H1 (cell line): ENCODE results near the gene CFAP65. TPM values are rescaled to one million over a fixed set of nuclear protein-coding genes. Genes with fewer than 3 reads are reported as not detected.

Experiments used
- CTCF ChIA-PET: fragments of 300-600 bp; sonication (Branson Sonifier 250); formaldehyde crosslinking; loops from one replicate; lab custom pipeline; 2021; ENCODE audit not compliant: partially characterized antibody; lab: Charles Lee
- POLR2A ChIA-PET: fragments of 300-600 bp; sonication (Branson Sonifier 250); formaldehyde crosslinking; loops from one replicate; lab custom pipeline; 2021; ENCODE audit warnings: inconsistent platforms; ENCODE audit not compliant: partially characterized antibody; lab: Charles Lee
- DNase-seq, 2 experiments: peaks; one replicate each; pipeline versions ENCODE4 v3.0.0 to v3.0.0-alpha.2; 2010 to 2022; ENCODE audit warnings: low spot score in 2 of 2, low read depth in 1 of 2, mixed read lengths in 1 of 2
- FAIRE-seq: peaks from 2 replicates; lab custom pipeline; 2011; peaks lifted over from hg19 to GRCh38; lab: Jason Lieb, UNC
- H2AFZ ChIP-seq: 2 replicates; pipeline ENCODE4 v1.8.1; 2012; ENCODE audit warnings: low read length, inconsistent platforms
- H2AK5ac ChIP-seq: 2 replicates; pipeline ENCODE4 v1.6.1; 2013; ENCODE audit warnings: low read depth, low read length
- H2BK120ac ChIP-seq: replicated peaks from 2 replicates; pipeline ENCODE3; 2013; ENCODE audit warnings: low read depth, low read length, inconsistent platforms
- H2BK12ac ChIP-seq: 2 replicates; pipeline ENCODE4 v1.6.1; 2013; ENCODE audit warnings: low read depth, low read length
- H2BK15ac ChIP-seq: 2 replicates; pipeline ENCODE4 v1.6.1; 2013; ENCODE audit warnings: low read length
- H2BK20ac ChIP-seq: 2 replicates; pipeline ENCODE4 v1.6.1; 2013; ENCODE audit warnings: low read length
- H2BK5ac ChIP-seq: 2 replicates; pipeline ENCODE4 v1.6.1; 2013; ENCODE audit warnings: low read depth, low read length
- H3K14ac ChIP-seq: 2 replicates; pipeline ENCODE4 v1.6.1; 2013; ENCODE audit warnings: inconsistent platforms; ENCODE audit not compliant: insufficient read length
- H3K18ac ChIP-seq: 2 replicates; pipeline ENCODE4 v1.6.1; 2013; ENCODE audit warnings: low read length; ENCODE audit errors: extremely low read depth
- H3K23ac ChIP-seq: 2 replicates; pipeline ENCODE4 v1.6.1; 2013; ENCODE audit warnings: inconsistent platforms; ENCODE audit not compliant: insufficient read length
- H3K23me2 ChIP-seq: 2 replicates; pipeline ENCODE4 v1.6.1; 2013; ENCODE audit warnings: low read depth, low read length
- H3K27ac ChIP-seq: 2 replicates; pipeline ENCODE4 v1.6.1; 2011; ENCODE audit warnings: low read depth, low read length, inconsistent platforms
- H3K27me3 ChIP-seq, 4 experiments: replicated peaks in 1 of 4; 1 replicate in 1 of 4; 2 replicates in 3 of 4; pipeline versions ENCODE4 v1.6.1 to v1.8.1; 2011 to 2013; ENCODE audit warnings: low read length in 3 of 4, mild to moderate bottlenecking in 3 of 4, inconsistent platforms in 2 of 4, mixed read lengths in 2 of 4, moderate library complexity in 1 of 4; ENCODE audit not compliant: control insufficient read depth in 3 of 4, insufficient read depth in 3 of 4; ENCODE audit errors: extremely low read depth in 1 of 4
- H3K36me3 ChIP-seq, 4 experiments: 2 replicates each; pipeline versions ENCODE4 v1.6.1 to v1.8.1; 2011 to 2013; ENCODE audit warnings: mild to moderate bottlenecking in 4 of 4, low read length in 3 of 4, moderate library complexity in 2 of 4, control low read depth in 1 of 4, inconsistent platforms in 1 of 4; ENCODE audit not compliant: insufficient read depth in 4 of 4, control insufficient read depth in 2 of 4
- H3K4ac ChIP-seq: replicated peaks from 2 replicates; pipeline ENCODE3; 2013; ENCODE audit warnings: low read length, low read depth, mixed read lengths, inconsistent platforms; ENCODE audit not compliant: insufficient read length
- H3K4me1 ChIP-seq, 4 experiments: replicated peaks in 1 of 4; 1 replicate in 1 of 4; 2 replicates in 3 of 4; pipeline versions ENCODE4 v1.6.1 to v1.8.1; 2011 to 2013; ENCODE audit warnings: low read length in 3 of 4, inconsistent platforms in 2 of 4, mixed read lengths in 1 of 4; ENCODE audit not compliant: insufficient read depth in 4 of 4, control insufficient read depth in 3 of 4
- H3K4me2 ChIP-seq, 2 experiments: 2 replicates each; pipeline versions ENCODE4 v1.6.1 to v1.8.1; 2011 to 2013; ENCODE audit warnings: low read depth in 2 of 2, low read length in 2 of 2, control low read depth in 1 of 2, inconsistent platforms in 1 of 2, mild to moderate bottlenecking in 1 of 2; ENCODE audit not compliant: insufficient read depth in 1 of 2
- H3K4me3 ChIP-seq, 4 experiments: fragments of 200-600, 300-600 bp in 1 of 4; sonication (generic), shearing (Covaris generic), sonication (Bioruptor Twin) in 1 of 4; 2 replicates each; pipeline versions ENCODE4 v1.5.1 to v1.8.1; 2011 to 2016; ENCODE audit warnings: low read length in 4 of 4, low read depth in 3 of 4, control low read depth in 2 of 4, inconsistent platforms in 2 of 4, mild to moderate bottlenecking in 2 of 4, mixed read lengths in 1 of 4, moderate library complexity in 1 of 4; ENCODE audit not compliant: insufficient read depth in 2 of 4; ENCODE audit errors: extremely low read depth in 1 of 4
- H3K56ac ChIP-seq: replicated peaks from 2 replicates; pipeline ENCODE3; 2013; ENCODE audit warnings: low read depth, mild to moderate bottlenecking, mixed read lengths, low read length, inconsistent platforms; ENCODE audit not compliant: insufficient read length
- H3K79me1 ChIP-seq: 2 replicates; pipeline ENCODE4 v1.6.1; 2013; ENCODE audit warnings: low read depth, low read length, control low read depth
- H3K79me2 ChIP-seq, 2 experiments: 2 replicates each; pipeline versions ENCODE4 v1.6.1 to v1.8.1; 2012 to 2013; ENCODE audit warnings: low read length in 2 of 2, mild to moderate bottlenecking in 2 of 2, inconsistent platforms in 1 of 2; ENCODE audit not compliant: insufficient read depth in 2 of 2, control insufficient read depth in 1 of 2
- H3K9ac ChIP-seq, 4 experiments: replicated peaks in 1 of 4; 1 replicate in 1 of 4; 2 replicates in 3 of 4; pipeline versions ENCODE4 v1.6.1 to v1.8.1; 2011 to 2013; ENCODE audit warnings: low read depth in 3 of 4, low read length in 3 of 4, control low read depth in 2 of 4, mild to moderate bottlenecking in 2 of 4, moderate library complexity in 2 of 4, inconsistent platforms in 1 of 4; ENCODE audit errors: extremely low read depth in 1 of 4
- H3K9me3 ChIP-seq, 2 experiments: 2 replicates each; pipeline versions ENCODE4 v1.6.1 to v1.8.1; 2012 to 2013; ENCODE audit warnings: mild to moderate bottlenecking in 2 of 2, moderate library complexity in 2 of 2, control low read depth in 1 of 2, inconsistent platforms in 1 of 2, low read depth in 1 of 2, low read length in 1 of 2, mixed read lengths in 1 of 2; ENCODE audit not compliant: insufficient read depth in 2 of 2
- H4K20me1 ChIP-seq, 2 experiments: replicated peaks in 1 of 2; 2 replicates each; pipeline versions ENCODE3 to v1.8.1; 2011 to 2013; ENCODE audit warnings: inconsistent platforms in 2 of 2, low read length in 2 of 2, mild to moderate bottlenecking in 1 of 2; ENCODE audit not compliant: insufficient read depth in 2 of 2, control insufficient read depth in 1 of 2
- H4K5ac ChIP-seq: 2 replicates; pipeline ENCODE4 v1.6.1; 2013; ENCODE audit warnings: low read length, low read depth, mixed read lengths, inconsistent platforms; ENCODE audit not compliant: insufficient read length
- H4K8ac ChIP-seq: 2 replicates; pipeline ENCODE4 v1.8.0; 2013; ENCODE audit warnings: mild to moderate bottlenecking, moderate library complexity, low read length, inconsistent platforms; ENCODE audit not compliant: insufficient read depth; ENCODE audit errors: extremely low read depth
- H4K91ac ChIP-seq: replicated peaks from 2 replicates; pipeline ENCODE3; 2013; ENCODE audit warnings: low read length, mixed read lengths, inconsistent platforms; ENCODE audit not compliant: insufficient read length
- CBX5 ChIP-seq: fragments of 300-800, 300-1000 bp; sonication (generic); IDR thresholded peaks from 2 replicates; pipeline ENCODE4 v1.7.1; 2016; ENCODE audit warnings: antibody characterized with exemption, low read length, low read depth
- CTBP2 ChIP-seq: IDR thresholded peaks from 2 replicates; pipeline ENCODE4 v1.7.0; 2011; ENCODE audit warnings: borderline replicate concordance, mild to moderate bottlenecking, moderate library complexity, mixed read lengths, low read length; ENCODE audit not compliant: insufficient read depth, insufficient read length
- MAFK ChIP-seq: IDR thresholded peaks from 2 replicates; pipeline ENCODE4 v1.6.1; 2012; ENCODE audit warnings: low read depth, mild to moderate bottlenecking, improper control_type of control experiment, low read length
- PHF8 ChIP-seq: fragments of 200-600 bp; sonication (generic); conservative IDR thresholded peaks from 2 replicates; pipeline ENCODE4 v1.7.1; 2012; ENCODE audit warnings: low read depth, mild to moderate bottlenecking, inconsistent platforms, low read length, moderate library complexity
- SIN3A ChIP-seq, 2 experiments: IDR thresholded peaks in 1 of 2; conservative IDR thresholded peaks in 1 of 2; 2 replicates each; pipeline ENCODE4 v1.6.1; 2011 to 2012; ENCODE audit warnings: low read length in 2 of 2, improper control_type of control experiment in 1 of 2, low read depth in 1 of 2, mild to moderate bottlenecking in 1 of 2
- SP1 ChIP-seq: IDR thresholded peaks from 2 replicates; pipeline ENCODE4 v1.6.1; 2011; ENCODE audit warnings: low read depth, low read length
- SP2 ChIP-seq: IDR thresholded peaks from 2 replicates; pipeline ENCODE4 v1.6.1; 2012; ENCODE audit warnings: mild to moderate bottlenecking, low read length, inconsistent platforms
- YY1 ChIP-seq: IDR thresholded peaks from 2 replicates; pipeline ENCODE4 v1.6.1; 2011; ENCODE audit warnings: low read depth, mild to moderate bottlenecking, low read length
- ZNF274 ChIP-seq: IDR thresholded peaks from 2 replicates; pipeline ENCODE4 v1.7.0; 2012; ENCODE audit warnings: low read length, borderline replicate concordance; ENCODE audit errors: extremely low read depth
- WGBS, 2 experiments: shearing (Covaris generic) in 1 of 2; methylation state at CpG; one replicate each; pipeline versions ENCODE4 v1.1.6 to v1.1.7; 2013 to 2015; ENCODE audit warnings: low lambda C conversion rate in 2 of 2, mixed read lengths in 2 of 2, inconsistent platforms in 1 of 2, low coverage in 1 of 2, missing lambda C conversion rate in 1 of 2; ENCODE audit not compliant: insufficient replicate concordance in 2 of 2, insufficient coverage in 1 of 2, insufficient read length in 1 of 2; ENCODE audit errors: extremely low coverage in 1 of 2, missing lambda C conversion rate in 1 of 2; 5-methylcytosine and 5-hydroxymethylcytosine counted together
- polyA plus RNA-seq, 7 experiments: library from polyadenylated mRNA; depleted of rRNA in 3 of 7; stranded (reverse) in 5 of 7; unstranded in 2 of 7; fragments of >200 nt in 5 of 7; fragments of 200-250 nt in 2 of 7; gene quantifications; 1 replicate in 5 of 7; 2 replicates in 1 of 7; 4 replicates in 1 of 7; pipeline versions ENCODE4 v1.2.1 to v1.2.3, GENCODE V29; 2011 to 2013; ENCODE audit warnings: missing spikeins in 2 of 7, mixed read lengths in 2 of 7
- total RNA-seq: library from RNA; stranded (reverse); fragmentation: NEBNext Ultra II Directional; extraction: Animal tissue kit (Norgen Biotek cat#: 25700); gene quantifications from 2 replicates; pipeline ENCODE4 v1.2.1, GENCODE V29; 2021
- TF ChIP-seq, protein P1 (sequence below): IDR thresholded peaks from 2 replicates; pipeline ENCODE4 v1.6.1; 2011; ENCODE audit warnings: low read length, improper control_type of control experiment

The CFAP65 gene
- total and polyA plus RNA-seq, 2 of the 8 experiments (the other 6 are each of a cell fraction or from before 2014, with no cell fraction given), result 0.19 to 0.45 TPM

DNA sequence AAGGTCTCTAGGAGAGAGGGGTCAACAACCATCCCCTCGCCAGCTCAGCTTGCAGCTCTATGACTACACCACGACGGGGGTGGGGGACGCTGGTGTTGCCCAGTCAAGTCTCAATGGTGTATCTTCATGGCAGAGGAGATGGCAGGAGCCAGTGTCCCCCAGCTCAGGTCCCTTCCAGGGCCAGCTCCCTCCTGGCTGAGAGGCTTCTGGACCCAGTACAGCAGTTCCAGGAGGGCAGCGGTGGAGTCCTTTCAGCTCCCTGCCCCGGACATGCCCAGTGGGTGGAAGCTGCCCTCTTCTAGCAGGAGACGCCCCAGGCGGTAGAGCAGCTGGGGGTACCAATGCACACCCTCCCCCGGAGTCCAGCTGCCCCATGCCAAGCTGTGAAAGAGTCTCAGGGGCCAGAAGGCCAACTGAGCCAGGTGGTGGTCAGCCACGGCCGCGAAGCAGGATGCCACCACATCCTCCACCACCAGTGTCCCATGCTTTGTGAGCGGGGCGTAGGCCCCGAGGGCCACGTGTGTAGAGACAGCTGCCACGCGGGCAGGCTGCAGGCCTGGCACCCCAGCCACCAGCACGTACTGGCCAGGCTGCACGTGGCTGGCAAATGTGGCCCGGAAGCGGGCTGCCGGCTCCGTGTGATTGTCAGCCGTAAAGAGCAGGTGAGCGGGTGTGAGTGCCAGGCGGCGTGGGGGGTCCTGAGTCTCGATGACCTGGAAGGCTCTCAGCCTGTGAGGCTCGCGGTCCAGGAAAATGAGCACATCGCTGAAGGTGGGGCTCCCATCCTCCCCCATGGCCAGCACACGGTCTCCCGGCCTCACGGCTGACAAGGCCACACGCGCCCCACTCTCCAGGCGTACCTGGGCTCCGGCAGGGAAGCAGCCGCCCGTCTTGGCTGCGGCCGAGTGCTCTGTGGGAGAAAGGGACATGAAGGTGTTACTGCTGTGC, 13.9 kb upstream of the CFAP65 start:
- Histone ChIP-seq H4K20me1 (peaks cover 2 to 8% of the 10 kb centered on the region in 2 experiments), H3K27ac (no peak overlapping the region), H3K27me3 (peaks cover 44 to 64% (median 59%) of the 10 kb centered on the region in 4 experiments), H3K36me3 (peaks cover 0 to 5% (median 0%) of the 10 kb centered on the region in 4 experiments; a peak in 1 of 8 replicates), H3K23ac (no peak overlapping the region), H3K14ac (no peak overlapping the region), H4K8ac (no peak overlapping the region), H3K79me2 (no peaks in the 10 kb centered on the region), H2BK20ac (no peak overlapping the region), H3K56ac (no peak overlapping the region), H4K5ac (no peak overlapping the region), H3K4me3 (no peak overlapping the region), H3K4me1 (peaks cover 0 to 26% (median 13%) of the 10 kb centered on the region in 4 experiments; a peak in 6 of 7 replicates), H3K9ac (no peak overlapping the region), H3K23me2 (peaks cover 2% of the 10 kb centered on the region; the same call in 1 of the 2 replicates), H4K91ac (no peak overlapping the region), H2BK15ac (no peak overlapping the region), H2AK5ac (no peak overlapping the region), H3K9me3 (no peaks in the 10 kb centered on the region), H3K4me2 (no peak overlapping the region), H2BK12ac (no peak overlapping the region), H2BK5ac (no peak overlapping the region), H2BK120ac (no peak overlapping the region), H3K18ac (no peak overlapping the region), H3K4ac (no peak overlapping the region), H3K79me1 (no peaks in the 10 kb centered on the region), H2AFZ (no peak overlapping the region)
- no peak for FAIRE-seq
- 88% methylated on average over 41 of the region's 43 CpGs; no CpG with 5 or more reads in 1 of the 2 experiments for WGBS, 2 experiments
- DNase-seq, result no peak
- POLR2A ChIA-PET, result interaction anchor here (1.5 kb wide), 1 partner anchor 13 kb away, joined by 3 read pairs; no protein-coding TSS in a partner anchor
- CTCF ChIA-PET, result interaction anchor here (0.6 to 62.8 kb wide), 9 partner anchors 2 to 244 kb away, joined by 3 to 1777 read pairs (median 9); partner anchors contain the start of genes CFAP65 and IHH
- no peak for TF ChIP-seq SIN3A (conservative IDR thresholded peaks at IDR 0.05 in 1 of 2, IDR thresholded peaks at IDR 0.05 in 1 of 2; ENCODE audit: low read depth in 1 of 2, low read length in 2 of 2)
- no peak for TF ChIP-seq SP2
- no peak for TF ChIP-seq CBX5
- no peak for TF ChIP-seq ZNF274
- no peak for TF ChIP-seq SP1
- no peak for TF ChIP-seq YY1
- TF ChIP-seq CTBP2, result no peak
- TF ChIP-seq MAFK, result no peak
- TF ChIP-seq PHF8, result no peak
- TF ChIP-seq, protein P1, sequence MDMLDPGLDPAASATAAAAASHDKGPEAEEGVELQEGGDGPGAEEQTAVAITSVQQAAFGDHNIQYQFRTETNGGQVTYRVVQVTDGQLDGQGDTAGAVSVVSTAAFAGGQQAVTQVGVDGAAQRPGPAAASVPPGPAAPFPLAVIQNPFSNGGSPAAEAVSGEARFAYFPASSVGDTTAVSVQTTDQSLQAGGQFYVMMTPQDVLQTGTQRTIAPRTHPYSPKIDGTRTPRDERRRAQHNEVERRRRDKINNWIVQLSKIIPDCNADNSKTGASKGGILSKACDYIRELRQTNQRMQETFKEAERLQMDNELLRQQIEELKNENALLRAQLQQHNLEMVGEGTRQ, result no peak
